ENCODE results near the gene SLC25A25.

SLC25A25 gene

GRCh38 chr9:128114326-128115186, 46.5 kb downstream of the SLC25A25 start:
- no peak for DNase-seq

GRCh38 chr9:128115187-128116103, 47.4 kb downstream of the SLC25A25 start:
- DNase-seq: no peak

- DNase-seq: no peak
Observed at GRCh38 chr9:128116104-128117083, 48.4 kb downstream of the SLC25A25 start.

GRCh38 chr9:128117613-128118471, 49.8 kb downstream of the SLC25A25 start:
- DNase-seq: peak; percentile 98

- DNase-seq: no peak
Observed at GRCh38 chr9:128118472-128118857, 50.4 kb downstream of the SLC25A25 start.

GRCh38 chr9:128118971-128119665, 51.1 kb downstream of the SLC25A25 start:
- DNase-seq: no peak

- DNase-seq: no peak
Observed at GRCh38 chr9:128120061-128120740, 52.2 kb downstream of the SLC25A25 start.

- DNase-seq: no peak
Observed at GRCh38 chr9:128120741-128121465, 52.9 kb downstream of the SLC25A25 start.

- DNase-seq: no peak
Observed at GRCh38 chr9:128121466-128121810, 53.4 kb downstream of the SLC25A25 start.

GRCh38 chr9:128121924-128122808, 54.1 kb downstream of the SLC25A25 start:
- no peak for DNase-seq

- DNase-seq: no peak
Observed at GRCh38 chr9:128122809-128123175, 54.8 kb downstream of the SLC25A25 start.

GRCh38 chr9:128123451-128124080, 55.5 kb downstream of the SLC25A25 start:
- no peak for DNase-seq

- DNase-seq: no peak
Observed at GRCh38 chr9:128124451-128124850, 56.4 kb downstream of the SLC25A25 start.

- DNase-seq: peak; percentile 43
Observed at GRCh38 chr9:128124873-128125579, 57.0 kb downstream of the SLC25A25 start.

GRCh38 chr9:128125580-128126354, 57.7 kb downstream of the SLC25A25 start:
- no peak for DNase-seq

GRCh38 chr9:128127568-128127989, 59.5 kb downstream of the SLC25A25 start, which contains the start of gene PTGES2:
Gene PTGES2, minus strand, starts transcription at chr9:128127729. Its CDS starts 12 bp downstream, at chr9:128127717.
- DNase-seq: peak; percentile 89

Data from activated CD4-positive, alpha-beta T cell treated with anti-CD3 and anti-CD28 coated beads, Interleukin-2, Interleukin-6, amounts not matched to agents 100 ng/mL and 50 ng/mL, durations not matched to agents 16 hours and 8 hours (primary cell).